HepG2 (cell line): Measurements from ENCODE around the gene HECTD3. TPM values are rescaled to one million over a fixed set of nuclear protein-coding genes. Genes with fewer than 3 reads are reported as not detected.

Source experiments
- ATAC-seq: fragments of 200-7000 bp; cut with Tn5 transposase; 3 replicates; pipeline ENCODE4 v1.9.1; 2020; ENCODE audit warnings: mild to moderate bottlenecking, moderate library complexity
- BruUV-seq: library from RNA; stranded (reverse); fragments of 400-500 nt; replicated peaks from 2 replicates; lab custom pipeline; 2021; lab: Mats Ljungman, UMichigan
- CTCF ChIA-PET: fragments of 300-600 bp; formaldehyde crosslinking; extraction: SDS; loops from one replicate; lab custom pipeline; 2021; ENCODE audit warnings: low total read pairs, inconsistent platforms, low intra/inter-chr PET ratio; lab: Yijun Ruan, JAX
- POLR2A ChIA-PET: fragments of 350-600 bp; sonication (Branson Sonifier 250); formaldehyde crosslinking; loops from one replicate; lab custom pipeline; 2020; ENCODE audit warnings: antibody characterized with exemption, inconsistent platforms; lab: Yijun Ruan, JAX
- DNase-seq: peaks from one replicate; pipeline ENCODE4 v3.0.0-alpha.2; 2015; ENCODE audit warnings: low spot score
- FAIRE-seq: peaks from 3 replicates; lab custom pipeline; 2011; peaks lifted over from hg19 to GRCh38; lab: Jason Lieb, UNC
- H2AFZ ChIP-seq: one replicate; pipeline ENCODE4 v1.6.1; 2011; ENCODE audit warnings: low read length, inconsistent platforms
- H3K27ac ChIP-seq: fragments of 300-600 bp; 3 replicates; pipeline ENCODE4 v1.8.0; 2011; ENCODE audit warnings: mixed run types, mild to moderate bottlenecking, mixed read lengths, low read length, inconsistent platforms; ENCODE audit not compliant: insufficient read depth; ENCODE audit errors: extremely low read length
- H3K27me3 ChIP-seq, 2 experiments: fragments of 200-600 bp in 1 of 2; 2 replicates in 1 of 2; 3 replicates in 1 of 2; pipeline versions ENCODE4 v1.6.0 to v1.8.0; 2011; ENCODE audit warnings: low read length in 2 of 2, mild to moderate bottlenecking in 2 of 2, moderate library complexity in 2 of 2, inconsistent platforms in 1 of 2; ENCODE audit not compliant: insufficient read depth in 2 of 2, control insufficient read depth in 1 of 2
- H3K36me3 ChIP-seq, 2 experiments: fragments of 200-600 bp in 1 of 2; replicated peaks in 1 of 2; 2 replicates in 1 of 2; 3 replicates in 1 of 2; pipeline versions ENCODE4 v1.5.1 to v1.8.0; 2011; ENCODE audit warnings: low read length in 2 of 2, inconsistent platforms in 1 of 2; ENCODE audit not compliant: insufficient read depth in 2 of 2, control insufficient read depth in 1 of 2
- H3K4me1 ChIP-seq: 2 replicates; pipeline ENCODE4 v1.5.1; 2012; ENCODE audit warnings: low read length, inconsistent platforms; ENCODE audit not compliant: insufficient read depth
- H3K4me2 ChIP-seq: 2 replicates; pipeline ENCODE4 v1.6.0; 2011; ENCODE audit warnings: low read depth, low read length, inconsistent platforms
- H3K4me3 ChIP-seq, 3 experiments: fragments of 200-600 bp in 1 of 3; sonication (generic), shearing (Covaris generic) in 1 of 3; replicated peaks in 1 of 3; 2 replicates each; pipeline ENCODE4 v1.5.1; 2011 to 2016; ENCODE audit warnings: low read length in 3 of 3, inconsistent platforms in 2 of 3, low read depth in 2 of 3, mild to moderate bottlenecking in 2 of 3, control low read depth in 1 of 3, mixed read lengths in 1 of 3; ENCODE audit not compliant: insufficient read depth in 1 of 3
- H3K79me2 ChIP-seq: one replicate; pipeline ENCODE4 v1.6.1; 2011; ENCODE audit warnings: low read length, inconsistent platforms; ENCODE audit not compliant: insufficient read depth
- H3K9ac ChIP-seq: 2 replicates; pipeline ENCODE4 v1.6.0; 2011; ENCODE audit warnings: mild to moderate bottlenecking, low read depth, low read length, inconsistent platforms; ENCODE audit not compliant: insufficient read depth
- H3K9me3 ChIP-seq: 2 replicates; pipeline ENCODE4 v1.5.1; 2012; ENCODE audit warnings: mild to moderate bottlenecking, low read length
- H4K20me1 ChIP-seq: 2 replicates; pipeline ENCODE4 v1.6.0; 2011; ENCODE audit warnings: inconsistent platforms, mild to moderate bottlenecking, low read length, moderate library complexity; ENCODE audit not compliant: insufficient read depth
- MXD4 ChIP-seq: IDR thresholded peaks from 2 replicates; pipeline ENCODE4 v1.6.1; 2016; ENCODE audit warnings: mild to moderate bottlenecking, missing biosample characterization, missing genetic modification reagents
- TEAD3 ChIP-seq: optimal IDR thresholded peaks from 2 replicates; pipeline ENCODE3; 2016; ENCODE audit warnings: borderline replicate concordance
- ZBTB44 ChIP-seq: sonication (generic); formaldehyde crosslinking; IDR thresholded peaks from 2 replicates; pipeline ENCODE4 v1.4.0; 2020; ENCODE audit warnings: missing genetic modification reagents
- ZNF646 ChIP-seq: sonication (generic); formaldehyde crosslinking; IDR thresholded peaks from 2 replicates; pipeline ENCODE4 v1.9.0; 2021; ENCODE audit warnings: mild to moderate bottlenecking, missing genetic modification reagents
- ZNF792 ChIP-seq: IDR thresholded peaks from 2 replicates; pipeline ENCODE4 v1.6.1; 2016
- WGBS: methylation state at CpG from one replicate; pipeline ENCODE4 v1.1.6; 2017; ENCODE audit warnings: low lambda C conversion rate; 5-methylcytosine and 5-hydroxymethylcytosine counted together
- in situ Hi-C: cut with HindIII; loops from 2 replicates; pipeline ENCODE4 v1.10.0; 2017; ENCODE audit warnings: low pct_unique_long_range_greater_than_20kb; ENCODE audit not compliant: extremely low pct_ligation_motif_present
- intact Hi-C: fragments of 100-400 bp; cut with micrococcal nuclease; formaldehyde crosslinking; loops from one replicate; pipeline ENCODE4 v1.10.0; 2022; ENCODE audit not compliant: unreplicated experiment
- polyA plus RNA-seq, 8 experiments: library from polyadenylated mRNA; depleted of rRNA in 3 of 8; stranded (reverse) in 7 of 8; unstranded in 1 of 8; fragments of >200 nt; fragmentation: Illumina TruSeq in 4 of 8; extraction: Trizol in 4 of 8; gene quantifications; 2 replicates each; pipeline versions ENCODE4 v1.2.1 to v1.2.3, GENCODE V29; 2011 to 2016; ENCODE audit warnings: low read depth in 4 of 8, missing spikeins in 1 of 8, mixed read lengths in 1 of 8; ENCODE audit not compliant: insufficient read depth in 1 of 8
- total RNA-seq, 5 experiments: library from RNA; depleted of rRNA; stranded (reverse); fragments of >200 nt; fragmentation: Illumina TruSeq; extraction: Trizol; gene quantifications; 2 replicates each; pipeline ENCODE4 v1.2.3, GENCODE V29; 2016; ENCODE audit warnings: low read depth in 1 of 5
- TF ChIP-seq, protein P1 (sequence below): sonication (generic); formaldehyde crosslinking; IDR thresholded peaks from 2 replicates; pipeline ENCODE4 v1.8.1; 2023; ENCODE audit warnings: mild to moderate bottlenecking, inconsistent platforms, moderate library complexity, missing genetic modification reagents, borderline replicate concordance
- TF ChIP-seq, protein P2 (sequence below): sonication (generic); formaldehyde crosslinking; IDR thresholded peaks from 2 replicates; pipeline ENCODE4 v1.4.0; 2020; ENCODE audit warnings: missing genetic modification reagents

The HECTD3 gene
- total and polyA plus RNA-seq, 2 of the 13 experiments (the other 11 are each of a cell fraction or from before 2014, with no cell fraction given) = 18.6 to 24.5 TPM

- Histone ChIP-seq H3K9ac (no peak overlapping the region), H3K9me3 (no peaks in the 10 kb centered on the region), H3K27ac (no peak overlapping the region), H3K4me1 (no peaks in the 10 kb centered on the region), H2AFZ (no peak overlapping the region), H3K4me3 (no peak overlapping the region), H3K27me3 (no peaks in the 10 kb centered on the region), H3K4me2 (no peak overlapping the region), H4K20me1 (no peaks in the 10 kb centered on the region), H3K36me3 (peaks cover 27 to 52% of the 10 kb centered on the region in 2 experiments), H3K79me2 (no peaks in the 10 kb centered on the region)
- intact Hi-C loops (no loop called here), in situ Hi-C loops (loop anchor here (25.0 kb wide), 1 partner anchor 166 kb away; the partner anchor contains the start of gene PTCH2)
- BruUV-seq = no TSS peak
- ChIA-PET CTCF (no interaction called here), POLR2A (interaction anchor here (0.5 to 1.8 kb wide), 2 partner anchors 8 to 101 kb away, joined by 3 to 7 read pairs; partner anchors contain the start of genes HECTD3 and UROD)
- no peak for DNase-seq
- ATAC-seq = no peak
- TF ChIP-seq, protein P1, sequence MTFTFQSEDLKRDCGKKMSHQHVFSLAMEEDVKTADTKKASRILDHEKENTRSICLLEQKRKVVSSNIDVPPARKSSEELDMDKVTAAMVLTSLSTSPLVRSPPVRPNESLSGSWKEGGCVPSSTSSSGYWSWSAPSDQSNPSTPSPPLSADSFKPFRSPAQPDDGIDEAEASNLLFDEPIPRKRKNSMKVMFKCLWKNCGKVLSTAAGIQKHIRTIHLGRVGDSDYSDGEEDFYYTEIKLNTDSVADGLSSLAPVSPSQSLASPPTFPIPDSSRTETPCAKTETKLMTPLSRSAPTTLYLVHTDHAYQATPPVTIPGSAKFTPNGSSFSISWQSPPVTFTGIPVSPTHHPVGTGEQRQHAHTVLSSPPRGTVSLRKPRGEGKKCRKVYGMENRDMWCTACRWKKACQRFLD (CRISPR knock-in tag) = no peak
- TF ChIP-seq ZNF792 (CRISPR knock-in tag) (no peak), ZBTB44 (CRISPR knock-in tag) (no peak), ZNF646 (CRISPR knock-in tag) (no peak), MXD4 (CRISPR knock-in tag) (no peak), TEAD3 (CRISPR knock-in tag) (no peak)
- TF ChIP-seq, protein P2, sequence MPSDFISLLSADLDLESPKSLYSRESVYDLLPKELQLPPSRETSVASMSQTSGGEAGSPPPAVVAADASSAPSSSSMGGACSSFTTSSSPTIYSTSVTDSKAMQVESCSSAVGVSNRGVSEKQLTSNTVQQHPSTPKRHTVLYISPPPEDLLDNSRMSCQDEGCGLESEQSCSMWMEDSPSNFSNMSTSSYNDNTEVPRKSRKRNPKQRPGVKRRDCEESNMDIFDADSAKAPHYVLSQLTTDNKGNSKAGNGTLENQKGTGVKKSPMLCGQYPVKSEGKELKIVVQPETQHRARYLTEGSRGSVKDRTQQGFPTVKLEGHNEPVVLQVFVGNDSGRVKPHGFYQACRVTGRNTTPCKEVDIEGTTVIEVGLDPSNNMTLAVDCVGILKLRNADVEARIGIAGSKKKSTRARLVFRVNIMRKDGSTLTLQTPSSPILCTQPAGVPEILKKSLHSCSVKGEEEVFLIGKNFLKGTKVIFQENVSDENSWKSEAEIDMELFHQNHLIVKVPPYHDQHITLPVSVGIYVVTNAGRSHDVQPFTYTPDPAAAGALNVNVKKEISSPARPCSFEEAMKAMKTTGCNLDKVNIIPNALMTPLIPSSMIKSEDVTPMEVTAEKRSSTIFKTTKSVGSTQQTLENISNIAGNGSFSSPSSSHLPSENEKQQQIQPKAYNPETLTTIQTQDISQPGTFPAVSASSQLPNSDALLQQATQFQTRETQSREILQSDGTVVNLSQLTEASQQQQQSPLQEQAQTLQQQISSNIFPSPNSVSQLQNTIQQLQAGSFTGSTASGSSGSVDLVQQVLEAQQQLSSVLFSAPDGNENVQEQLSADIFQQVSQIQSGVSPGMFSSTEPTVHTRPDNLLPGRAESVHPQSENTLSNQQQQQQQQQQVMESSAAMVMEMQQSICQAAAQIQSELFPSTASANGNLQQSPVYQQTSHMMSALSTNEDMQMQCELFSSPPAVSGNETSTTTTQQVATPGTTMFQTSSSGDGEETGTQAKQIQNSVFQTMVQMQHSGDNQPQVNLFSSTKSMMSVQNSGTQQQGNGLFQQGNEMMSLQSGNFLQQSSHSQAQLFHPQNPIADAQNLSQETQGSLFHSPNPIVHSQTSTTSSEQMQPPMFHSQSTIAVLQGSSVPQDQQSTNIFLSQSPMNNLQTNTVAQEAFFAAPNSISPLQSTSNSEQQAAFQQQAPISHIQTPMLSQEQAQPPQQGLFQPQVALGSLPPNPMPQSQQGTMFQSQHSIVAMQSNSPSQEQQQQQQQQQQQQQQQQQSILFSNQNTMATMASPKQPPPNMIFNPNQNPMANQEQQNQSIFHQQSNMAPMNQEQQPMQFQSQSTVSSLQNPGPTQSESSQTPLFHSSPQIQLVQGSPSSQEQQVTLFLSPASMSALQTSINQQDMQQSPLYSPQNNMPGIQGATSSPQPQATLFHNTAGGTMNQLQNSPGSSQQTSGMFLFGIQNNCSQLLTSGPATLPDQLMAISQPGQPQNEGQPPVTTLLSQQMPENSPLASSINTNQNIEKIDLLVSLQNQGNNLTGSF (CRISPR knock-in tag) = no peak
- no peak for FAIRE-seq
- WGBS = 99% methylated on average over 9 of the region's 14 CpGs
Observed at GRCh38 chr1:45003741-45004140, 7.4 kb downstream of the HECTD3 start.
